ENCODE results near the gene SEMA3E.

The SEMA3E gene

GRCh38 chr7:83442911-83443310 is 206.0 kb downstream of the SEMA3E start:
- ChIA-PET CTCF (interaction anchor here (0.5 to 0.6 kb wide), 2 partner anchors 54 to 71 kb away, joined by 3 to 4 read pairs; no protein-coding TSS in a partner anchor), POLR2A (no interaction called here)
- Histone ChIP-seq H3K4me1 (ENCODE audit: control insufficient read depth, insufficient read depth, low read length) (no peaks in the 10 kb centered on the region), H3K9me3 (ENCODE audit: control insufficient read depth, insufficient read depth, low read depth, low read length) (no peaks in the 10 kb centered on the region), H3K4me3 (ENCODE audit: low read depth, low read length) (no peak overlapping the region), H3K36me3 (ENCODE audit: control insufficient read depth in 2 of 2, insufficient read depth in 1 of 2, low read length in 2 of 2) (no peaks in the 10 kb centered on the region), H3K27ac (ENCODE audit: extremely low read depth, low read depth, low read length) (no peak overlapping the region)
- no peak for TF ChIP-seq ZNF394 (tag by site-specific recombination; IDR thresholded peaks at IDR 0.05; ENCODE audit: borderline replicate concordance)
- TF ChIP-seq ZNF544 (tag by site-specific recombination; IDR thresholded peaks at IDR 0.05): no peak
- TF ChIP-seq ZNF10 (tag by site-specific recombination; IDR thresholded peaks at IDR 0.05): no peak
- TF ChIP-seq, protein P1, sequence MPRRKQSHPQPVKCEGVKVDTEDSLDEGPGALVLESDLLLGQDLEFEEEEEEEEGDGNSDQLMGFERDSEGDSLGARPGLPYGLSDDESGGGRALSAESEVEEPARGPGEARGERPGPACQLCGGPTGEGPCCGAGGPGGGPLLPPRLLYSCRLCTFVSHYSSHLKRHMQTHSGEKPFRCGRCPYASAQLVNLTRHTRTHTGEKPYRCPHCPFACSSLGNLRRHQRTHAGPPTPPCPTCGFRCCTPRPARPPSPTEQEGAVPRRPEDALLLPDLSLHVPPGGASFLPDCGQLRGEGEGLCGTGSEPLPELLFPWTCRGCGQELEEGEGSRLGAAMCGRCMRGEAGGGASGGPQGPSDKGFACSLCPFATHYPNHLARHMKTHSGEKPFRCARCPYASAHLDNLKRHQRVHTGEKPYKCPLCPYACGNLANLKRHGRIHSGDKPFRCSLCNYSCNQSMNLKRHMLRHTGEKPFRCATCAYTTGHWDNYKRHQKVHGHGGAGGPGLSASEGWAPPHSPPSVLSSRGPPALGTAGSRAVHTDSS (tag by site-specific recombination; IDR thresholded peaks at IDR 0.05): no peak
- TF ChIP-seq ZNF585B (tag by site-specific recombination; IDR thresholded peaks at IDR 0.05): no peak
- no peak for TF ChIP-seq ZNF510 (tag by site-specific recombination; IDR thresholded peaks at IDR 0.05; ENCODE audit: insufficient replicate concordance)
- no peak for TF ChIP-seq ZNF19 (tag by site-specific recombination; IDR thresholded peaks at IDR 0.05; ENCODE audit: low read depth)
- TF ChIP-seq ZNF596 (tag by site-specific recombination; IDR thresholded peaks at IDR 0.05): no peak
- TF ChIP-seq ZNF660 (tag by site-specific recombination; IDR thresholded peaks at IDR 0.05): no peak
- TF ChIP-seq ZBTB48 (tag by site-specific recombination; IDR thresholded peaks at IDR 0.05): no peak
- TF ChIP-seq ZNF791 (tag by site-specific recombination; IDR thresholded peaks at IDR 0.05): no peak
- TF ChIP-seq ZNF211 (tag by site-specific recombination; IDR thresholded peaks at IDR 0.05; ENCODE audit: low read depth): no peak
- no peak for TF ChIP-seq ZEB2 (tag by site-specific recombination; IDR thresholded peaks at IDR 0.05)
- TF ChIP-seq ZFP37 (tag by site-specific recombination; IDR thresholded peaks at IDR 0.05): no peak
- no peak for TF ChIP-seq ZNF677 (tag by site-specific recombination; IDR thresholded peaks at IDR 0.05)
- TF ChIP-seq ZBTB21 (tag by site-specific recombination; IDR thresholded peaks at IDR 0.05): no peak
- no peak for TF ChIP-seq MEIS1 (CRISPR knock-in tag; IDR thresholded peaks at IDR 0.05; ENCODE audit: borderline replicate concordance)
- TF ChIP-seq KLF16 (tag by site-specific recombination; IDR thresholded peaks at IDR 0.05): no peak

DNA sequence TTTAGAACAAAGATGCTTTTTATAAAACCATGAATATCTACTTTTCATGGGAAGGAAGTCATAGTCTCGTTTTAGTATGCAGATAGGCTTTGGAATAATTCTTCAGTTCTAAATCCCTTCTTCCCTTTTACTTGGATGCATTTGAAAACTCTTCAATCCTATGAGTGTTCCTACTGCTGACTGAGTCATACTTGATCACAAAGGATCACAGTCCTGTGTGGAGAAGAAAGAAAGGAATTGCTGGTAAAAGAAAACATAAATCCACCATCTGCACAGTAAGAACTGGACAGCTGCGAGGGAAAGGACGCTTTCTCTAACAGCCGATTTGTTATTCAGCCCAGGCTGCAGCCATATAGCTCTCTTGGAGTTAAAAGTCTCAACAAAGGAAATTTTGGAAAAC is 209.9 kb downstream of the SEMA3E start:
- no peaks in the 10 kb centered on the region for H3K9me3 ChIP-seq (ENCODE audit: control insufficient read depth, insufficient read depth, low read depth, low read length)
- TF ChIP-seq ZNF837 (tag by site-specific recombination; IDR thresholded peaks at IDR 0.05) (no peak), ZXDB (tag by site-specific recombination; IDR thresholded peaks at IDR 0.05) (no peak), ZNF747 (tag by site-specific recombination; IDR thresholded peaks at IDR 0.05) (no peak), ELK4 (IDR thresholded peaks at IDR 0.05; ENCODE audit: borderline replicate concordance, low read depth, low read length) (no peak), ZNF639 (tag by site-specific recombination; IDR thresholded peaks at IDR 0.05) (no peak), ZNF2 (tag by site-specific recombination; IDR thresholded peaks at IDR 0.05) (no peak), ZNF391 (tag by site-specific recombination; IDR thresholded peaks at IDR 0.05; ENCODE audit: borderline replicate concordance, low read depth) (no peak), KLF1 (tag by site-specific recombination; IDR thresholded peaks at IDR 0.05) (no peak)
- H3K36me3 ChIP-seq (ENCODE audit: control insufficient read depth in 2 of 2, insufficient read depth in 1 of 2, low read length in 2 of 2): no peaks in the 10 kb centered on the region
- CTCF ChIA-PET: interaction anchor here (0.6 kb wide), 1 partner anchor 23 kb away, joined by 3 read pairs; no protein-coding TSS in a partner anchor
- H3K4me1 ChIP-seq (ENCODE audit: control insufficient read depth, insufficient read depth, low read length): no peaks in the 10 kb centered on the region
- H3K27ac ChIP-seq (ENCODE audit: extremely low read depth, low read depth, low read length): no peak overlapping the region
- no peak overlapping the region for H3K4me3 ChIP-seq (ENCODE audit: low read depth, low read length)
- POLR2A ChIA-PET: no interaction called here
